GM18508 (cell line): Measurements from ENCODE around the gene FAM184B.

ENCODE experiments used
- ATAC-seq: cut with Tn5 transposase; IDR thresholded peaks from one replicate; pipeline ENCODE4 v1.9.1; 2021; ENCODE audit warnings: moderate number of reproducible peaks; ENCODE audit not compliant: insufficient read depth, unreplicated experiment

The FAM184B gene

DNA sequence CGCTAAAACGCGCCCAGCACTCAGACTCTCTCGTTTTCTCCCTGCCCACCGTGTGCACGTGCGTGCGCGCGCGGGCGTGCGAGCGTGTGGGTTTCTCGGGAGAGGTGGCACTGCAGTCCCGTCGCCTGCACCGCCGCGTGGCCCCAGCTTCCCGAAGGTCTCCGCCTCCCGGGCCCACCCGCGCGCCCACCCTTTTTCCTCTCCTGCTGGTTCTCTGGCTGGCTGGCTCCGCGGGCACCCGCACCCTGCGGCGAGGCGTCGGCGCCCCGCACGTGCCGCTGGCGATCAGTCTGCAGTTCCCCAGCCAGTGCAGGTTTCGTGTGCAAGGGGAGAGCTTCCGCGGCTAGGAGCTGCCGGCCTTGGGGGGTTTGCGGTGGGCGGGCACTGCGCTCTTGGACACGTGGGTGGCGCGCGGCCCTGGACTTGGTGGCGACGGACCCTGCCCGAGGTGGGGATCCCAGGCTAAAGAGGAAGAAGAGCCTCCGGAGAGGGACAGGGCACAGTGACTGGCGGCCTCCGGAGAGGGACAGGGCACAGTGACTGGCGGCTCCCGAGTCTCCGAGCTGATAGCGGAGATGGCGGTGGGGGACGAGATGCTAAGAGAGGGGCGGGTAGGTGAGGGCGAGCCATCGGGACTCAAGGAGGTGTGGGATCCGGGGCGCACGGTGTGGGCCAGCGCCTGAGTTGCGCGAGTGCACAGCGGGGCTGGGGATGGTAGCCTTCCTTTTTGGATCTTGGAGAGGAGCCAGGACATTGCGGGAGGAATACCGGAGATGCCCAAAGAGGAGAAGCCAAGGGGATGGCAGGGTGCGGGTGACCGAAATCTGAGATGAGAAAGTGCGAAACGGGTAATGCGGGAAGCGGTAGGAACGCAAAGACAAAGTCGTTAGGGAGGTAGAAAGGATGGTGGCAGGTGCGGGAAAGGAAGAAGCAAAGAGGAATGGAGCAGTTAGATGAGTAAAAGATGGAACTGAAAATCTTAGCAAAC is at the start of gene FAM184B:
Gene FAM184B (minus strand): TSS at position 322 of the 988 bp plus-strand sequence. CDS start 322 bp downstream, outside the sequence.
- ATAC-seq: no peak

DNA sequence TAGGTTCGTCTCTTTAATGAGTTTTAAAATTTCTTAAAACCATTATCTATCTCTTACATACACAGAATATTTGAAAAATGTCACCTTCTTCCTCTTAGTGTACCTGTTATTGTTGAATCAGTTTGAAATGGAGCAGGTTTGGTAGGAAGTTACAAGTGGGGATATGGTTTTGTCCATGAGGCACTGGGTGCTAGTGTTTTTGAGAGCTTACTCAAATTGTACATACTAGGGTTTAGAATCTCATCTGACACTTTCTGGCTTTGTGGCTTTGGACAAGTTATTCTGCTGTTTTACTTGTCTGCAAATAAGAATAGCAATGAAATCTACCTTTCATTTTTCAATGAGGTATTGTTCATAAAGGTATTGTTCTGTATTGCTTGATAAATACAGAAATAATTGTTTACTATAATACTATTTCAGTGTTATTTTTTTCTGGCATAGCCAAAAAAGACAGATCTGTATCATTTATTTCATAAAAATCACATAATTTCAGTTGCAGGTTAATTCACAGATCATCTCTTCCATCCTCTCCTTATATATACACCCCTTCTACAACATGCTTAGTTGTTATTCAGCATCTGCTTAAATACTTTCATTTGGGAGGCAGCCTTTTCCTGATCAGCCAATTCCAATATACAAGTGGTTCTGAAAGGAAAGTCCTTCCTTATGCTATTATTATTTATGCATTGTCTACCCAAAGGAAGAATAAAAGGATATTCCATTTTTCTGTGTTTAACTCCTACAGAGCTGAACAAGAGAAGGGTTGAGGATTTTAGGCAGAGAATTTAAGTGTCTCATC is 42.6 kb upstream of the FAM184B start:
- ATAC-seq: no peak

DNA sequence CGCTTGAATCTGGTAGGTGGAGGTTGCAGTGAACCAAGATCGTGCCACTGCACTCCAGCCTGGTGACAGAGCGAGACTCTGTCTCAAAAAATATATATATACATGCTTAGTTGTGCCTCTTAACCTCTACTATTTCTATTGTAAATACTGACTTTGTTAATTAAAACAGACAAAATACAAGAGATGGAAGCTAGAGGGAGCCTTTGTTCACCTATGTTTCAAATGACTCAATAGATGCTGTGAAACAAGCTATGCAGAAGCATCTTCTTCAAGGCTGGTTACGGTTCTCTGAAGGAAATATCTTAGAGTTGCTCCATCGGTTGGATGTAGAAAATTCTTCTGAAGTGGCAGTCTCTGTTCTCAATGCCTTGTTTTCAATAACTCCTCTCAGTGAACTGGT is 35.6 kb upstream of the FAM184B start:
- ATAC-seq: no peak

DNA sequence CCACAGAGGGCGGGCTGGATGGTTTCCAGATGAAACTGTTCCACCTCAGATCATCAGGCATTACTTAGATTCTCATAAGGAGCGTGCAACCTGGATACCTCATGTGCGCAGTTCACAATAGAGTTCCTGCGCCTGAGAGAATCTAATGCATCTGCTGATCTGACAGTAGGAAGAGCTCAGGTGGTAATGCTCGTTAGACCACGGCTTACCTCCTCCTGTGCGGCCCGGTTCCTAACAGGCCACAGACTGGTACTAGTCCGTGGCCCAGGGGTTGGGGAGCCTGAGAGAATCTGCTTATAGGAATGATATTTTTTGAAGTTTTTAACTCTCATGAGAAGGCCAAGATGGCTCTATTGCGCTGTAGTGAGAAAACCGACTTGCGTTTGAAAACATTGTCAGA is 34.7 kb upstream of the FAM184B start:
- ATAC-seq: no peak

DNA sequence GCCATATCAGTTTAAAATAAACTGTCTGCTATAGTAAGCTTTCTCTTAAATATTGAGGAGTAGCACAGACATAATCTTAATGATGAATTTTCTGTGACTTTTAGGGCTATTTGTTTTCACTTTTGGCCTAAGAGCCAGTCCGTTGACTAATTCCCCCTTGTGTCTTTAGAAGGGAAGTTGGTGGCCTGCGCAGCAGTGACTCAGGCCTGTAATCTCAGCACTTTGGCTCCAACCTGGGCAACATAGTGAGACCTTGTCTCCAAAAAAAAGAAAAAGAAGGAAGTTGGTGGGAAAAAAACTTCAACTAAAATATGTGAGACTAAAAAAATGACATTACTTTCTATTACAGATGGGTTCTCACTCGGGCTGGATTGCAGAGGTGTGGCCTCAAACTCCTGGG is 32.7 kb upstream of the FAM184B start:
- no peak for ATAC-seq

DNA sequence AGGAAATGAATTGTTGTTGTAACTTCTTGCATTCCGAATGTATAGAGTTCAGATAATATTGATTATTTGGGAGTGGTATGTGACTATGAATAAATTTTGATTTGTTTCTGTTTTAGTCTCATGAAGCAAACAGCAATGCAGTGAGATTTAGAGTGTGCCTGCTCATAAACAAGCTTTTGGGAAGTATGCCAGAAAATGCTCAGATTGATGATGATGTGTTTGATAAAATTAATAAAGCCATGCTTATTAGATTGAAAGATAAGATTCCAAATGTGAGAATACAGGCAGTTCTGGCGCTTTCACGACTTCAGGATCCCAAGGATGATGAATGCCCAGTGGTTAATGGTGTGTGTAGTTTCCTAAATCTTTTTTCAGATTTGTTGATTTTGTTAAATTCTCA is 31.4 kb upstream of the FAM184B start:
- no peak for ATAC-seq

DNA sequence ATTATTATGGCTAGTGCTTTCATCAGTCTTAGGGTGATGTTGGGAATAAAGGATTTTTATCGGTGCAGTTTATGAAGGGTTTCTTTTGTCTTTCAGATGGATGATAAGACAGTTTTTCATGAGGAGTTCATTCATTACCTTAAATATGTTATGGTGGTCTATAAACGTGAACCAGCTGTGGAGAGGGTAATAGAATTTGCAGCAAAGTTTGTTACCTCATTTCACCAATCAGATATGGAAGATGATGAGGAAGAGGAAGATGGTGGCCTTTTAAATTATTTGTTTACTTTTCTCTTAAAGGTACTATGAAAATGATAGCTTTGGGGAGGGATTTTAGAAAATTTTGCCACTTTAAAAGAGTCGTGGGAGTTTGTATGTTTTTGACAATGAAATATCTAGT is 30.7 kb upstream of the FAM184B start:
- ATAC-seq: no peak

DNA sequence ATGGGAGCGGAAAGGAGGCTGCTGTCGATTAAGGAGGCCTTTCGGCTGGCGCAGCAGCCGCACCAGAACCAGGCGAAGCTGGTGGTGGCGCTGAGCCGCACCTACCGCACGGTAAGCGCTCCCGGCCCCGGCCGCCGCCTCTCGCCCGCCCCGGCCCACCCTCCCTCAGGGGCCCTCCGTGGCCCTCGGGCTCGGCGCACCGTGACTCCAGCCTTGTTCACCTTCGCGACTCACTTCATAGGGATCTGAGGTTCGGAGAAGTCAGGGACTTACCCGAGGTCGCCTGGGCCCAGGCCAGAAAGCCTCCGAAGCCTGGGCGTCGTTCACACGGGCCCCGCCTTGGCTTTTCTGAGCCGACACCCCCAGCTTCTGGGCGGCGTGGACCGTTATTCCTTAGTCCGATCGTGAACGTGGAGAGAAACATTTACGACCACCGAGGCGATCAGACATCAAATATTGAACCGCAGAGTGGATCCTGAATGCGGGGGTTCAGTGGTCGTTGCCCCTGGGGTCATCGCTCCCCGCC is 29.7 kb upstream of the FAM184B start:
- peak; percentile 14 for ATAC-seq

DNA sequence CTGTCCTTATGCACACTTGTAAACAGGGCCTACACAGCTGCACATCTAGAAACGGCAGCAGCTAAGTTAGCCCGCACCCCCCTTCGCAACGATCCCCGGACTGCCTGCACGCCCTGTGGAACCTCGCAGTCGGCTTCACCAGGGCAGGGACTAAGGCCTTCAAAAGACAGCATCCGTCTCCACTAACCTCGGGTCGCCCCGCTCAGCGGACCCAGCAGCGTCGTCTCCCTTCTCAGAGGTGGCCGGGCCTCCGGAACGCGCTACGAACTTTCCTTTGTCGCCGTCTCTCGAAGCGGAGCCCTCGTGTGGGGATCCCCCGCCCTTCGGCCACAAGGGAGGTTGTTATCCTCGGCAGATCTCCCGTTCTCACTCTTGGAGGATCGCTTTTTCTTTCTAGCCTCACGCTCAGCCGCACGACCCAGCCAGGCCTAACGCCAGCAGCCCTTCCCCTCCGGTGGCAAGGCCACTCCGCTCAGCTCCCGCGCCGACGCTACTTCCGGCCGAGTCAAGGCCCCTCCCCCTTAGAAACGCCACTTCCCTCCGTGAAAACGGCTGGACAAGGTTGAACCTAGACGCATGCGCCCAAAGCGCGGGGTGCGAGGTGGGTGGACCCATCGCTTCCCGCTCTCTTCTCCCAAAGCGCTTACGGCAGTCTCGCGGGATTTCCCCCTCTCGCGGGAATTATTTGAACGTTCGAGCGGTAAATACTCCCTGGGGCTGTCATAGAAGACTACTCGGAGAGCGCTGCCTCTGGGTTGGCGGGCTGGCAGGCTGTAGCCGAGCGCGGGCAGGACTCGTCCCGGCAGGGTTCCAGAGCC is 29.0 kb upstream of the FAM184B start, which contains the start of the genes DCAF16 and NCAPG:
Gene DCAF16 (minus strand): TSS at position 498 of the 818 bp plus-strand sequence. CDS start 6,616 bp downstream, outside the sequence.
Gene NCAPG (plus strand): TSS at position 720 of the 818 bp plus-strand sequence. CDS start 99 bp downstream, outside the sequence.
- peak; percentile 82 for ATAC-seq

DNA sequence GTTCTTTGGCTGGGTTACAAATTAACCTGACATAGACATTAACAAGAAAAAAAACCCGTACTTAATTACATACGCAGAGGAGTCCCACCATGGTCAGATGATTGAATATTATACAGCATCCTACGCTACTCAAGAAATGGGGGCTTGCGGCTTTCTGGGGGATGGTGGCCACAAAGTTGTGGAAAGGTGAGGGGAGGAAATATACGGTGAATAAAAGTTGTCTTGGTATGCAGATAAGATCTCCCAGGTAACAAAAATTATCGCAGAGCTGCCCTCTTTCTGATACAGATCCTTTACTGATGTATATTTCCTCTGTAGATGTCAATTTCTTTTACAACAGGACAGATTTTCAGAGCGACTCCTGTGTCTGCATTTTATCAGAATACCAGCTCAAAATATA is 28.2 kb upstream of the FAM184B start:
- ATAC-seq: no peak

DNA sequence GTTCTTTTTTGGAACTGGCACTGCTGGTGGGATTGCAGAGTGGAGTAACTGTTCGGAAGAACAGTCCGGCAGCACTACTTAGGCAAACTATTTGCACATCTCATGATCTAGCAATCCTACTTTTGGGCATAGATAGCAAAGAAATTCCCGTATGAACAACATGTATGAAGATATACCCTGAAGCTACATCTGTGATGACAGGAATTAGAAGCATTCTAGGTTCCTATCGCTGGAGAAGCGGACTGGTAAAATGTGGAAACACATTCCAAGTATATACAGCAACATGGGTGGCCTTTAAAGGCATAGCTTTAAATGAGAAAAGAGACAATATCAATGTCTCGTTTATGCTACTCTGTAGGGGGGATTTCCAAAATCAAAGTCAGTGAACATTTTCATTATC is 26.0 kb upstream of the FAM184B start:
- ATAC-seq: no peak

DNA sequence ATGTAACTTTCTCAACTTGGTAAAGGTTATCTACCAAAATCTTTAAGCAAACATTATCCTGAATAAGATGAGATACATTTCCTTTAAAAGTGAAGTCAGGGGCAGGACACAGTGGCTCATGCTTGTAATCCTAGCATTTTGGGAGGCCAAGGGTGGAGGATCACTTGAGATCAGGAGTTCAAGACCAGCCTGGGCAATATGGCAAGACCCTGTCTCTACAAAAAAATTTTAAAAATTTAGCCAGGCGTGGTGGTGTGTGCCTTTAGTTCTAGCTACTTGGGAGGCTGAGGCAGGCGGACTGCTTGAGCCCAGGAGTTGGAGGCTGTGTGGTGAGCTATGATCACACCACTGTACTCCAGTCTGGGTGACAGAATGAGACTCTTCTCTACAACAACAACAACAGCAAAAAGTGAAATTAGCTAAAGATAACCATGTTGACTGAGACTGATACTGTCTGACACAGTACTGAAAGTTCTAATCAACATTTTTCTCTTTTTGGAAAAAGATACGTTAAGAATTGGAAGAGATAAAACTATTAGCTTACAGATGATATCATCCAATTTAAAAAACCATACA is 24.2 kb upstream of the FAM184B start:
- no peak for ATAC-seq

DNA sequence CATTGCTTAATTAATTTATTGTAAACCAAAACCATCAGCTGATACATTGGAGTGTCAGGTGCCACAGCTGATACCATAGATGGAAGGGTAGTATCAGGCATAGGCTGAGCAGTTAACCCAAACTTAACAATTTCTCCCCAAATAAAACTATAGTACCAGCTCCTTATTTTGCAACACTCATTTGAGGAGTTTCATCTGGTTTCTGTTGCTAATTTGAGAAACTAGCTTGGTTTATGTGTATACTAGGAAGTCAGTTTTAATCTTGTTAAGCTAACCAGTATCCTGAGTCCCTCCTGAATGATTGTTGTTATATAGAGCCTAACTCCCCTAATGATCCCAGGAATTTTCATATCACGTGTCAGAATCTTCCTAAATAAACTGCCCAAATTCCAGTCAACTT is 16.4 kb upstream of the FAM184B start:
- ATAC-seq: no peak

DNA sequence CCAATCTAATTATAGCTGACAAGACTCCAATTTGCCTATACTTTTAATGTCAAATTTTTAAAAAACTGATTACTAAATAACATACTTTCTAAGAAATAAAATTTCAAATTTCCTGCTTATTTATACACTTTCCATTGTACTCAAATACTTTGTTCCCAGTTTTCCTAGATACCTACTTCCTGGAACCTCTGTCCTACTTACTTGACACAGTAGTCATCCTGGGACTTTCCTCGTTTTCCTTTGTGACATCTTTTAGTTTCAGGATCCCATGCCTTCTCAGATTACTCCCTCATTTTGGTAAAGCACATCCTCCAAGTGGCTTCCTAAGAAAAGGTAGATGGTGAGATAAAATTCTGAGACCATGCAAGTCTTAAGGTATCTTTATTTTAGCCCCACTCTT is 13.3 kb upstream of the FAM184B start:
- ATAC-seq: no peak

DNA sequence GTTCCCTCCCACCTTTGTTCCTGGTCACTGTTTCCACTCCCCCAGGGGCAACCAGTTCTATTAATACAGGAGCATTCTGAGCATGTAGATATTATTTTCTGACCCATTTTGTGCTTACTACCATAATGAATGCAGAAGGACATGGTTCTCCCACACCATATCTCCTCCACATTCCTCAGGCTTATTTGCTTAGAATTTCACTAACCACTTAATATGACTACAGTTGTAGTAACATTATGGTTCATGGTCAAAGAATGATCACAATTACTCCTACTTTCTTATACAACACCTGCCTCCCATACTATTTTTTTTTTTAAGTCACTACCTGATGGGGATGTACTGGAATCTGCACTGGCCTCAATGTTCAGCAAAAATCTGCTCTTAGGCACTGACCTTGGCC is 7.5 kb upstream of the FAM184B start:
- ATAC-seq: no peak

DNA sequence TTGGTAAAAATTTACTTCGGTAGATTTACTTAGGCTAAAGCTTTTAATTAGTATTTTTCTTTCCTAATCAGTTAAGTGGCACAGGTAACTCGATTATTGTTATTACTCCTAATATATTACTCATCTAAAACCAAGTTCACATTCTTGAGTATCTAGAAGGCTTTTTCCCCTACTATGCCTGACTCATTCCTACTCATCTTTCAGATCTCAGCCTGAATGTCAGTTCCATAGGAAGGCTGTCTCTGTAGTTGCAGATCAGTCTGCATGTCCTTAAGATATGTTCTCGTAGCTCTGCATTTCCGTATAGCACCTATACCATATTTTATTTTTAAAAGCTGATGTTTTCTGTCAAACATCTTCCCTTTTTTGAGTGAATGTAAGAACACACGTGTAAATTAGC is 5.9 kb upstream of the FAM184B start:
- ATAC-seq: no peak

DNA sequence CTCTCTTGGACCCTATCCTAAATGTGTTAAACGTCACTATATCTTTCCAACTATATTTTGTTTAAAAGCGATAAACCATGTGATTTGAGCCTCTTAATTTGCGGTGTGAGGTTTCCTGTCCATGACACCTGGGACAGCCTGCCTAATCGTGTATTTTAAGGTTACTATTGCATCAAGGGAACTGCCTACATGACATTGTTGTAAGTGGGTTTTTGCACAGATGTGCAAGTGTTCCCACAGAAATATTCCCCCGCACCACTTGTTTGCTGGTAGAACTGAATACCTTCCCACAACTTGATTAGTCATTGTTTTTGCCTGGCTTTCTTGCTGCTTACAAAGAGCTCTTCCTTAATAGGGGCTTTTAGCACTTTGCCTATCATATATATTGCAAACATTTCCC is 5.1 kb upstream of the FAM184B start:
- ATAC-seq: no peak

DNA sequence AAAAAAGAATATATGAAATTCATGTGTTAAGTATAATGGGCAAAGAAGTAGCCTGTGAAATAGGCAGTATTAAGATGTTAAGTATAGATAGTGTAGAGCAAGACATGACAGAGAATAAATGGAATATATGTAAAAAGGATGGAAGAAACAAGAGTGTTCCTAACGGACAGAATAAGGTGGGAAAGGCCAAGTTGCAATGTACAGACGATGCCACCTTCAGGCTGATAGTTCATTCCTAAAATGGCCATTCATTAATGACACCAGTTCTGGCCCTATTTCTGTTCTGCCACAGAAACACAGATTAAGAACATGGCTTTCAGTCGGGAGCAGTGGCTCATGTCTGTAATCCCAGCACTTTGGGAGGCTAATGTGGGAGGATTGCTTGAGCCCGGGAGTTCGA is 4.4 kb upstream of the FAM184B start:
- ATAC-seq: no peak

DNA sequence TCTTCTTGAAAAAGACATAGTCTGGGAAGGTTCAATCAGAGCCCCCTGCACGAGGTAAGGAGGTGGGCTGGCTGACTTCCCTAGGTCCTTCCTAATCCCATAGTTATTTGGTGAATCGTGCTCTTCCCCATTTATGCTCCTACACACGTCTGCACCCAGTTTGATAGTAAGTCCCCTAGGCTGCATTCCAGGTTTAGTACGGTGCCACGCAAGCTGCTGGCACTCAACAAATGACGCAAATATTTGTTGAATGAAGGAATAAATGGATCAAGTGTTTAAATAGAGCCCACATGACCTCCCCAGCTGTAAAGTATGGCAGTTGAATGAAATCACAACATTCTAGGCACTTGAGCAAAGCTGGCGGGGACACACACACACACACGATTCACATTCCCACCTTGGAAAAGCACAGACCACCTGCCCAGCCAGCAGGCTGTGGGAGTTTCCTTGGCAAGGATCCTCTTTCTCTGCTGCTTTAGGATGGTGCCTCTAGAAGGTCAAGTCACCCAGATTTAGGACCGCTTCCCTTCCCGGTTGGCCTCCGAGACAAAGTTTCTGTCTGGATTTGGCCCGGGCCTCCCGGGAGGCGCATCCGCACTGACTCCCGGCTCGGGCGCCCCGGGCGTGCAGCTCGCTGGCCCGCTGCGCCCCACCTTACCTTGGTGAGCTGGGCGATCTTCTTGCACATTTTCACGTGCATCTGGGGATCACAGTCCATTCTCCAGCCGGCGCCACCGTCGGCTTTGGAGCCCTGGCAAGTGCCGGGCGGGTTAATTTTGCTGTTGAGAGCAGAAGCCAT is 721 bp downstream of the FAM184B start:
- ATAC-seq: no peak
